Panc1 (cell line): ENCODE results near the gene ARF1. TPM values are rescaled to one million over a fixed set of nuclear protein-coding genes. Genes with fewer than 3 reads are reported as not detected.

Source experiments
- ATAC-seq: fragments of 200-7000 bp; cut with Tn5 transposase; 2 replicates; pipeline ENCODE4 v1.9.1; 2020; ENCODE audit warnings: mild to moderate bottlenecking, moderate library complexity
- Bru-seq: library from RNA; stranded (reverse); fragments of 400-500 nt; gene quantifications from one replicate; lab custom pipeline; 2021; lab: Mats Ljungman, UMichigan
- BruChase-seq, 2 experiments: library from RNA; stranded (reverse); fragments of 400-500 nt; gene quantifications; one replicate each; lab custom pipeline; 2021; lab: Mats Ljungman, UMichigan
- BruUV-seq: library from RNA; stranded (reverse); fragments of 400-500 nt; replicated peaks from 2 replicates; lab custom pipeline; 2021; lab: Mats Ljungman, UMichigan
- CTCF ChIA-PET: fragments of 300-600 bp; sonication (Branson Sonifier 250); formaldehyde crosslinking; loops from one replicate; lab custom pipeline; 2022; ENCODE audit warnings: antibody characterized with exemption; lab: Charles Lee
- POLR2A ChIA-PET: fragments of 300-600 bp; sonication (Branson Sonifier 250); formaldehyde crosslinking; loops from one replicate; lab custom pipeline; 2022; ENCODE audit warnings: antibody characterized with exemption; lab: Charles Lee
- DNase-seq: peaks from one replicate; pipeline ENCODE4 v3.0.0-alpha.2; 2010; ENCODE audit warnings: low read depth, low spot score
- H3K27ac ChIP-seq: 2 replicates; pipeline ENCODE4 v1.5.1; 2011; ENCODE audit warnings: mild to moderate bottlenecking, low read length, inconsistent platforms
- H3K27me3 ChIP-seq: fragments of 200-500 bp; sonication (Bioruptor generic); 2 replicates; pipeline ENCODE4 v1.6.0; 2014; ENCODE audit warnings: low read length, inconsistent platforms; ENCODE audit not compliant: control insufficient read depth, insufficient read depth
- H3K36me3 ChIP-seq: fragments of 200-500 bp; sonication (Bioruptor generic); 2 replicates; pipeline ENCODE4 v1.5.1; 2014; ENCODE audit warnings: inconsistent platforms, mild to moderate bottlenecking, low read length, moderate library complexity; ENCODE audit not compliant: control insufficient read depth, insufficient read depth
- H3K4me1 ChIP-seq: 2 replicates; pipeline ENCODE4 v1.5.1; 2011; ENCODE audit warnings: inconsistent platforms, mild to moderate bottlenecking, low read length, moderate library complexity; ENCODE audit not compliant: control insufficient read depth, insufficient read depth
- H3K4me3 ChIP-seq, 2 experiments: 2 replicates each; pipeline ENCODE4 v1.5.1; 2011 to 2012; ENCODE audit warnings: low read depth in 2 of 2, low read length in 2 of 2, mild to moderate bottlenecking in 2 of 2, inconsistent platforms in 1 of 2, moderate library complexity in 1 of 2
- H3K9me3 ChIP-seq: fragments of 200-500 bp; sonication (Bioruptor generic); 2 replicates; pipeline ENCODE4 v1.5.1; 2014; ENCODE audit warnings: low read depth, mild to moderate bottlenecking, inconsistent platforms, low read length, moderate library complexity; ENCODE audit not compliant: control insufficient read depth, insufficient read depth
- POLR2AphosphoS5 ChIP-seq: IDR thresholded peaks from 2 replicates; pipeline ENCODE4 v1.6.1; 2012; ENCODE audit warnings: mild to moderate bottlenecking, low read depth, low read length, moderate library complexity
- SIN3A ChIP-seq: IDR thresholded peaks from 2 replicates; pipeline ENCODE4 v1.6.1; 2012; ENCODE audit warnings: low read depth, mild to moderate bottlenecking, low read length, moderate library complexity, borderline replicate concordance; ENCODE audit not compliant: insufficient read depth
- TCF7L2 ChIP-seq: IDR thresholded peaks from 2 replicates; pipeline ENCODE4 v1.6.1; 2011; ENCODE audit warnings: mild to moderate bottlenecking, low read depth, low read length, inconsistent platforms
- in situ Hi-C: cut with HindIII; loops from 2 replicates; pipeline ENCODE4 v1.10.0; 2016; ENCODE audit warnings: low sequenced_read_pairs, low pct_unique_long_range_greater_than_20kb
- intact Hi-C: fragments of 100-400 bp; cut with micrococcal nuclease; formaldehyde crosslinking; loops from one replicate; pipeline ENCODE4 v1.10.0; 2022; ENCODE audit not compliant: unreplicated experiment
- long read RNA-seq: library from polyadenylated mRNA; unstranded; transcript quantifications from one replicate; pipeline ENCODE4 v2.0.0, GENCODE V29; 2021; ENCODE audit not compliant: unreplicated experiment
- polyA plus RNA-seq: library from polyadenylated mRNA; unstranded; fragments of >200 nt; gene quantifications from one replicate; pipeline ENCODE4 v1.2.1, GENCODE V29; 2012; ENCODE audit warnings: missing spikeins; ENCODE audit not compliant: insufficient read length
- total RNA-seq: library from RNA; stranded (reverse); gene quantifications from one replicate; pipeline ENCODE4 v1.2.1, GENCODE V29; 2021; ENCODE audit not compliant: unreplicated experiment
- TF ChIP-seq, protein P1 (sequence below), 2 experiments: IDR thresholded peaks; 2 replicates each; pipeline ENCODE4 v1.6.1; 2011 to 2012; ENCODE audit warnings: low read depth in 2 of 2, control low read depth in 1 of 2, low read length in 1 of 2, mild to moderate bottlenecking in 1 of 2, moderate library complexity in 1 of 2; ENCODE audit not compliant: insufficient read depth in 1 of 2
- TF ChIP-seq, protein P2 (sequence below): fragments of 450-650 bp; IDR thresholded peaks from 2 replicates; pipeline ENCODE4 v1.5.1; 2017; ENCODE audit warnings: mild to moderate bottlenecking

ARF1 gene
- total RNA-seq (321 TPM), Bru-seq, nascent RNA (percentile 97 among the genes with signal in this experiment), BruChase-seq, experiment 1, labeled RNA remaining after a 2-hour chase (percentile 96 among the genes with signal in this experiment), BruChase-seq, experiment 2, labeled RNA remaining after a 6-hour chase (percentile 98 among the genes with signal in this experiment)
- polyA plus RNA-seq: 556 TPM
- long read RNA-seq, transcript ARF1-201 (5 exons, 1,888 nt): major isoform, 712 of 882 reads
- long read RNA-seq, transcript ARF1-213 (5 exons, 1,972 nt): minor isoform, 26 of 882 reads
- long read RNA-seq, partial matches to known transcripts: 41 of 882 reads
- long read RNA-seq, other reads (novel, unspliced or antisense): 102 of 882 reads

- ChIA-PET POLR2A (interaction anchor here (0.5 to 0.6 kb wide), 2 partner anchors 81 to 139 kb away, joined by 3 to 5 read pairs; no protein-coding TSS in a partner anchor), CTCF (interaction anchor here (0.6 kb wide), 1 partner anchor 21 kb away, joined by 5 read pairs; no protein-coding TSS in a partner anchor)
- Histone ChIP-seq H3K9me3 (no peaks in the 10 kb centered on the region), H3K27me3 (no peaks in the 10 kb centered on the region), H3K27ac (peak within 1 kb of the TSS; percentile 82), H3K36me3 (peaks cover 7% of the 10 kb centered on the region; the same call in 1 of the 2 replicates), H3K4me1 (peaks cover 41% of the 10 kb centered on the region), H3K4me3 (peak within 1 kb of the TSS; percentile 87 to 98)
- no TSS peak for BruUV-seq
- DNase-seq (peak; percentile 65), ATAC-seq (peak; percentile 90)
- in situ Hi-C loops (no loop called here), intact Hi-C loops (no loop called here)
- TF ChIP-seq TCF7L2: no peak
- peak; percentile 77 for TF ChIP-seq POLR2AphosphoS5
- TF ChIP-seq, protein P1, sequence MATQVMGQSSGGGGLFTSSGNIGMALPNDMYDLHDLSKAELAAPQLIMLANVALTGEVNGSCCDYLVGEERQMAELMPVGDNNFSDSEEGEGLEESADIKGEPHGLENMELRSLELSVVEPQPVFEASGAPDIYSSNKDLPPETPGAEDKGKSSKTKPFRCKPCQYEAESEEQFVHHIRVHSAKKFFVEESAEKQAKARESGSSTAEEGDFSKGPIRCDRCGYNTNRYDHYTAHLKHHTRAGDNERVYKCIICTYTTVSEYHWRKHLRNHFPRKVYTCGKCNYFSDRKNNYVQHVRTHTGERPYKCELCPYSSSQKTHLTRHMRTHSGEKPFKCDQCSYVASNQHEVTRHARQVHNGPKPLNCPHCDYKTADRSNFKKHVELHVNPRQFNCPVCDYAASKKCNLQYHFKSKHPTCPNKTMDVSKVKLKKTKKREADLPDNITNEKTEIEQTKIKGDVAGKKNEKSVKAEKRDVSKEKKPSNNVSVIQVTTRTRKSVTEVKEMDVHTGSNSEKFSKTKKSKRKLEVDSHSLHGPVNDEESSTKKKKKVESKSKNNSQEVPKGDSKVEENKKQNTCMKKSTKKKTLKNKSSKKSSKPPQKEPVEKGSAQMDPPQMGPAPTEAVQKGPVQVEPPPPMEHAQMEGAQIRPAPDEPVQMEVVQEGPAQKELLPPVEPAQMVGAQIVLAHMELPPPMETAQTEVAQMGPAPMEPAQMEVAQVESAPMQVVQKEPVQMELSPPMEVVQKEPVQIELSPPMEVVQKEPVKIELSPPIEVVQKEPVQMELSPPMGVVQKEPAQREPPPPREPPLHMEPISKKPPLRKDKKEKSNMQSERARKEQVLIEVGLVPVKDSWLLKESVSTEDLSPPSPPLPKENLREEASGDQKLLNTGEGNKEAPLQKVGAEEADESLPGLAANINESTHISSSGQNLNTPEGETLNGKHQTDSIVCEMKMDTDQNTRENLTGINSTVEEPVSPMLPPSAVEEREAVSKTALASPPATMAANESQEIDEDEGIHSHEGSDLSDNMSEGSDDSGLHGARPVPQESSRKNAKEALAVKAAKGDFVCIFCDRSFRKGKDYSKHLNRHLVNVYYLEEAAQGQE (IDR thresholded peaks at IDR 0.05; ENCODE audit: insufficient read depth in 1 of 2, low read depth in 2 of 2, low read length in 1 of 2): no peak
- TF ChIP-seq, protein P2, sequence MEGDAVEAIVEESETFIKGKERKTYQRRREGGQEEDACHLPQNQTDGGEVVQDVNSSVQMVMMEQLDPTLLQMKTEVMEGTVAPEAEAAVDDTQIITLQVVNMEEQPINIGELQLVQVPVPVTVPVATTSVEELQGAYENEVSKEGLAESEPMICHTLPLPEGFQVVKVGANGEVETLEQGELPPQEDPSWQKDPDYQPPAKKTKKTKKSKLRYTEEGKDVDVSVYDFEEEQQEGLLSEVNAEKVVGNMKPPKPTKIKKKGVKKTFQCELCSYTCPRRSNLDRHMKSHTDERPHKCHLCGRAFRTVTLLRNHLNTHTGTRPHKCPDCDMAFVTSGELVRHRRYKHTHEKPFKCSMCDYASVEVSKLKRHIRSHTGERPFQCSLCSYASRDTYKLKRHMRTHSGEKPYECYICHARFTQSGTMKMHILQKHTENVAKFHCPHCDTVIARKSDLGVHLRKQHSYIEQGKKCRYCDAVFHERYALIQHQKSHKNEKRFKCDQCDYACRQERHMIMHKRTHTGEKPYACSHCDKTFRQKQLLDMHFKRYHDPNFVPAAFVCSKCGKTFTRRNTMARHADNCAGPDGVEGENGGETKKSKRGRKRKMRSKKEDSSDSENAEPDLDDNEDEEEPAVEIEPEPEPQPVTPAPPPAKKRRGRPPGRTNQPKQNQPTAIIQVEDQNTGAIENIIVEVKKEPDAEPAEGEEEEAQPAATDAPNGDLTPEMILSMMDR: no peak
- peak; percentile 79; the same call in 1 of the 2 replicates for TF ChIP-seq SIN3A
Observed at GRCh38 chr1:228082214-228082917, at the start of gene ARF1. Gene ARF1, plus strand, starts transcription at chr1:228082708. Its CDS starts 14,407 bp downstream, at chr1:228097115.

DNA sequence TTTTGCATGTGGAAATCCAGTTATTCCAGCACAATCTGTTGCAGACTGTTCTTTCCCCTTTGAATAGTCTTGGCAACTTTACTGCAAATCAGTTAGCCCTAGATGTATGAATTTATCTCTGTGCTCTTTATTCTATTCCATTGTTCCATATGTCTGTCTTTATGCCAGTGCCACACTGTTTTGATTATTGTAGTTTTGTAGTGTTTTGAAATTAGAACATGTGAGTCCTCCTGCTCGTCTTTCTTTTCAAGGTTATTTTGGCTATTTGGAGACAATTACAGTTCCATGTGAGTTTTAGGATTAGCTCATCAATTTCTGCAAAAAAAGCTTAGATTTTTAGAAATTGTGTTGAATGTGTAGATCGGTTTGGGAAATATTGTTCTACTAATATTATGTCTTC lies 49.1 kb upstream of the ARF1 start:
- TF ChIP-seq, protein P2: no peak
- TF ChIP-seq SIN3A (no peak), TCF7L2 (no peak), POLR2AphosphoS5 (no peak)
- TF ChIP-seq, protein P1 (IDR thresholded peaks at IDR 0.05; ENCODE audit: insufficient read depth in 1 of 2, low read depth in 2 of 2, low read length in 1 of 2): no peak
- ATAC-seq (no peak), DNase-seq (no peak)
- intact Hi-C loops: no loop called here
- no peak overlapping the region for H3K27ac ChIP-seq
- ChIA-PET POLR2A (no interaction called here), CTCF (interaction anchor here (0.5 kb wide), 1 partner anchor 29 kb away, joined by 3 read pairs; no protein-coding TSS in a partner anchor)
- H3K4me3 ChIP-seq: no peak overlapping the region
- no peaks in the 10 kb centered on the region for H3K9me3 ChIP-seq
- peaks cover 4% of the 10 kb centered on the region; the same call in 1 of the 2 replicates for H3K4me1 ChIP-seq
- H3K36me3 ChIP-seq: no peaks in the 10 kb centered on the region
- H3K27me3 ChIP-seq: no peaks in the 10 kb centered on the region
- BruUV-seq: no TSS peak
- in situ Hi-C loops: no loop called here
